K562 (cell line): ENCODE results near the gene BFSP1. TPM values are rescaled to one million over a fixed set of nuclear protein-coding genes. Genes with fewer than 3 reads are reported as not detected.

ENCODE experiments used
- ATAC-seq: fragments of 200-7000 bp; cut with Tn5 transposase; 3 replicates; pipeline ENCODE4 v1.9.1; 2020; ENCODE audit warnings: moderate library complexity
- BruUV-seq: library from RNA; stranded (reverse); fragments of 400-500 nt; replicated peaks from 2 replicates; lab custom pipeline; 2021; lab: Mats Ljungman, UMichigan
- CTCF ChIA-PET: fragments of 300-600 bp; formaldehyde crosslinking; extraction: SDS; loops from one replicate; lab custom pipeline; 2021; ENCODE audit warnings: low intra/inter-chr PET ratio; lab: Yijun Ruan, JAX
- POLR2A ChIA-PET: fragments of 300-600, 350-650 bp; sonication (Branson Sonifier 250); formaldehyde crosslinking; extraction: SDS; loops from one replicate; lab custom pipeline; 2021; ENCODE audit warnings: antibody characterized with exemption, inconsistent platforms; lab: Yijun Ruan, JAX
- DNase-seq, 4 experiments: peaks; one replicate each; pipeline versions ENCODE4 v3.0.0 to v3.0.0-alpha.2; 2011 to 2018; ENCODE audit warnings: low spot score in 3 of 4, mixed read lengths in 3 of 4; ENCODE audit errors: extremely low read depth in 1 of 4
- FAIRE-seq: peaks from 2 replicates; lab custom pipeline; 2011; peaks lifted over from hg19 to GRCh38; lab: Jason Lieb, UNC
- H2AFZ ChIP-seq: 2 replicates; pipeline ENCODE4 v1.6.0; 2011; ENCODE audit warnings: low read depth, low read length, control low read depth, inconsistent platforms
- H3K27ac ChIP-seq: fragments of 200-600 bp; 3 replicates; pipeline ENCODE4 v1.8.0; 2011; ENCODE audit warnings: low read depth, mild to moderate bottlenecking, control low read depth, inconsistent platforms, low read length, moderate library complexity, mixed read lengths; ENCODE audit errors: extremely low read depth
- H3K27me3 ChIP-seq, 2 experiments: fragments of 300-600 bp in 1 of 2; 2 replicates in 1 of 2; 3 replicates in 1 of 2; pipeline versions ENCODE4 v1.6.0 to v1.8.0; 2011; ENCODE audit warnings: inconsistent platforms in 2 of 2, low read length in 2 of 2, mild to moderate bottlenecking in 1 of 2, mixed read lengths in 1 of 2, moderate library complexity in 1 of 2; ENCODE audit not compliant: control insufficient read depth in 2 of 2, insufficient read depth in 2 of 2
- H3K36me3 ChIP-seq: fragments of 300-600 bp; 3 replicates; pipeline ENCODE4 v1.8.0; 2011; ENCODE audit warnings: mild to moderate bottlenecking, low read length, inconsistent platforms; ENCODE audit not compliant: control insufficient read depth, insufficient read depth
- H3K4me1 ChIP-seq, 2 experiments: fragments of 200-600 bp in 1 of 2; replicated peaks in 1 of 2; 2 replicates in 1 of 2; 3 replicates in 1 of 2; pipeline versions ENCODE4 v1.5.1 to v1.8.0; 2011; ENCODE audit warnings: inconsistent platforms in 2 of 2, low read length in 2 of 2, mild to moderate bottlenecking in 1 of 2, mixed read lengths in 1 of 2, moderate library complexity in 1 of 2; ENCODE audit not compliant: control insufficient read depth in 2 of 2, insufficient read depth in 2 of 2
- H3K4me2 ChIP-seq: 2 replicates; pipeline ENCODE4 v1.6.1; 2011; ENCODE audit warnings: low read length, control low read depth, inconsistent platforms, mixed read lengths; ENCODE audit not compliant: insufficient read depth
- H3K4me3 ChIP-seq: fragments of 200-600 bp; sonication (generic), shearing (Covaris generic); 2 replicates; pipeline ENCODE4 v1.5.1; 2016; ENCODE audit warnings: control low read depth, inconsistent platforms
- H3K79me2 ChIP-seq: fragments of 200-600 bp; 3 replicates; pipeline ENCODE4 v1.8.0; 2011; ENCODE audit warnings: low read length, inconsistent platforms; ENCODE audit not compliant: control insufficient read depth, insufficient read depth
- H3K9ac ChIP-seq, 2 experiments: 2 replicates each; pipeline versions ENCODE4 v1.6.0 to v1.6.1; 2011; ENCODE audit warnings: low read depth in 2 of 2, low read length in 2 of 2, control low read depth in 1 of 2, inconsistent platforms in 1 of 2, mild to moderate bottlenecking in 1 of 2, mixed read lengths in 1 of 2; ENCODE audit not compliant: insufficient read depth in 1 of 2
- H3K9me1 ChIP-seq: one replicate; pipeline ENCODE4 v1.6.0; 2011; ENCODE audit warnings: inconsistent platforms, mild to moderate bottlenecking, low read length, moderate library complexity; ENCODE audit not compliant: control insufficient read depth, insufficient read depth
- H3K9me3 ChIP-seq: replicated peaks from 2 replicates; pipeline ENCODE4 v1.5.1; 2011; ENCODE audit warnings: low read depth, low read length, inconsistent platforms; ENCODE audit not compliant: control insufficient read depth, insufficient read depth
- H4K20me1 ChIP-seq: replicated peaks from 2 replicates; pipeline ENCODE4 v1.6.1; 2011; ENCODE audit warnings: low read length, inconsistent platforms, mixed read lengths; ENCODE audit not compliant: control insufficient read depth, insufficient read depth
- BRD9 ChIP-seq: fragments of 450-650 bp; IDR thresholded peaks from 2 replicates; pipeline ENCODE4 v1.6.1; 2018; ENCODE audit warnings: low read depth; ENCODE audit not compliant: partially characterized antibody
- CHD7 ChIP-seq: fragments of 200-600 bp; sonication (generic); IDR thresholded peaks from one replicate; pipeline ENCODE4 v1.6.1; 2012; ENCODE audit warnings: mild to moderate bottlenecking, low read depth, low read length, inconsistent platforms
- FOXA1 ChIP-seq: fragments of 450-650 bp; IDR thresholded peaks from 2 replicates; pipeline ENCODE4 v1.6.1; 2016; ENCODE audit warnings: mild to moderate bottlenecking, borderline replicate concordance
- FOXO4 ChIP-seq: fragments of 450-650 bp; formaldehyde crosslinking; IDR thresholded peaks from 2 replicates; pipeline ENCODE4 v1.4.0; 2020; ENCODE audit warnings: mild to moderate bottlenecking, moderate library complexity
- FOXP1 ChIP-seq: sonication (generic); formaldehyde crosslinking; IDR thresholded peaks from 2 replicates; pipeline ENCODE4 v1.8.0; 2022; ENCODE audit warnings: mild to moderate bottlenecking, missing genetic modification reagents
- HDAC1 ChIP-seq, 2 experiments: fragments of 450-650 bp; IDR thresholded peaks; 2 replicates each; pipeline ENCODE4 v1.6.1; 2016 to 2017; ENCODE audit warnings: inconsistent platforms in 1 of 2, mild to moderate bottlenecking in 1 of 2, moderate library complexity in 1 of 2
- HMG20A ChIP-seq: fragments of 450-650 bp; formaldehyde crosslinking; conservative IDR thresholded peaks from 2 replicates; pipeline ENCODE4 v1.4.0; 2020; ENCODE audit warnings: mild to moderate bottlenecking, mixed read lengths
- NUFIP1 ChIP-seq: fragments of 450-650 bp; IDR thresholded peaks from 2 replicates; pipeline ENCODE4 v1.6.1; 2018; ENCODE audit not compliant: partially characterized antibody
- ZC3H4 ChIP-seq: sonication (generic); formaldehyde crosslinking; IDR thresholded peaks from 2 replicates; pipeline ENCODE4 v1.9.0; 2021; ENCODE audit warnings: missing genetic modification reagents, borderline replicate concordance
- WGBS: fragments of 100-300 bp; shearing (Covaris generic); methylation state at CpG from one replicate; pipeline ENCODE4 v1.1.6; 2016; ENCODE audit warnings: low coverage, mixed read lengths; ENCODE audit not compliant: insufficient coverage; ENCODE audit errors: missing lambda C conversion rate; 5-methylcytosine and 5-hydroxymethylcytosine counted together
- in situ Hi-C: fragments of 300-500 bp; cut with MboI; formaldehyde crosslinking; loops from 4 replicates; pipeline ENCODE4 v1.15.0; 2018; ENCODE audit warnings: inconsistent platforms, mixed read lengths
- intact Hi-C: fragments of 100-400 bp; cut with micrococcal nuclease; formaldehyde crosslinking; loops from 2 replicates; pipeline ENCODE4 v1.14.2; 2022
- polyA plus RNA-seq, 8 experiments: library from polyadenylated mRNA; depleted of rRNA in 4 of 8; stranded (reverse) in 5 of 8; unstranded in 3 of 8; fragments of >200 nt; fragmentation: Nextera tagmentation in 2 of 8; fragmentation: Illumina TruSeq in 1 of 8; extraction: Ambion mirVana in 2 of 8; extraction: Trizol in 1 of 8; gene quantifications; 2 replicates each; pipeline versions ENCODE4 v1.2.1 to v1.2.3, GENCODE V29; 2011 to 2014; ENCODE audit warnings: inconsistent platforms in 1 of 8, missing spikeins in 1 of 8
- total RNA-seq, 7 experiments: library from RNA; depleted of rRNA in 6 of 7; stranded (reverse); fragments of >200 nt in 6 of 7; fragmentation: Illumina TruSeq in 2 of 7; extraction: Trizol in 2 of 7; gene quantifications; 2 replicates each; pipeline versions ENCODE4 v1.2.1 to v1.2.3, GENCODE V29; 2011 to 2021; ENCODE audit warnings: low replicate concordance in 1 of 7

Gene BFSP1
- total and polyA plus RNA-seq, 9 of the 15 experiments (the other 6 are each of a cell fraction or from before 2014, with no cell fraction given): 0.09 to 0.86 (median 0.40) TPM

GRCh38 chr20:17507032-17507431 is 24.1 kb downstream of the BFSP1 start:
- WGBS: 0% methylated on average over 2 of the region's 2 CpGs
- Histone ChIP-seq H3K27me3 (peaks cover 3 to 6% of the 10 kb centered on the region in 2 experiments; a peak in 1 of 5 replicates), H3K9me3 (no peaks in the 10 kb centered on the region; the same call in 1 of the 2 replicates), H4K20me1 (no peaks in the 10 kb centered on the region), H3K9me1 (no peaks in the 10 kb centered on the region), H3K4me2 (no peak overlapping the region), H3K4me1 (peaks cover 6 to 23% of the 10 kb centered on the region in 2 experiments), H3K79me2 (no peaks in the 10 kb centered on the region), H3K4me3 (no peak overlapping the region), H3K27ac (no peak overlapping the region), H3K9ac (no peak overlapping the region), H2AFZ (no peak overlapping the region), H3K36me3 (no peaks in the 10 kb centered on the region)
- in situ Hi-C loops (loop anchor here (25.0 kb wide), 1 partner anchor 780 kb away; the partner anchor contains the start of gene ZNF133), intact Hi-C loops (loop anchor here (5.0 to 10.0 kb wide), 3 partner anchors 390 to 768 kb away; no protein-coding TSS in a partner anchor)
- DNase-seq (peak in 2 of 4 experiments; percentile 27 to 52), ATAC-seq (peak; percentile 24; the same call in 1 of the 3 replicates), FAIRE-seq (peak; percentile 66)
- no TSS peak for BruUV-seq
- ChIA-PET POLR2A (no interaction called here), CTCF (no interaction called here)
- TF ChIP-seq ZC3H4: no peak
- TF ChIP-seq HMG20A: no peak
- TF ChIP-seq NUFIP1: no peak
- no peak for TF ChIP-seq FOXO4 (CRISPR knock-in tag)
- no peak for TF ChIP-seq HDAC1 (IDR thresholded peaks at IDR 0.05)
- TF ChIP-seq FOXP1 (CRISPR knock-in tag): no peak
- TF ChIP-seq BRD9: no peak
- TF ChIP-seq FOXA1: no peak
- TF ChIP-seq CHD7: no peak
